HepG2 (cell line): Measurements from ENCODE around the gene TIMP3. TPM values are rescaled to one million over a fixed set of nuclear protein-coding genes. Genes with fewer than 3 reads are reported as not detected.

ENCODE experiments used
- ATAC-seq: fragments of 200-7000 bp; cut with Tn5 transposase; 3 replicates; pipeline ENCODE4 v1.9.1; 2020; ENCODE audit warnings: mild to moderate bottlenecking, moderate library complexity
- BruUV-seq: library from RNA; stranded (reverse); fragments of 400-500 nt; replicated peaks from 2 replicates; lab custom pipeline; 2021; lab: Mats Ljungman, UMichigan
- CTCF ChIA-PET: fragments of 300-600 bp; formaldehyde crosslinking; extraction: SDS; loops from one replicate; lab custom pipeline; 2021; ENCODE audit warnings: low total read pairs, inconsistent platforms, low intra/inter-chr PET ratio; lab: Yijun Ruan, JAX
- POLR2A ChIA-PET: fragments of 350-600 bp; sonication (Branson Sonifier 250); formaldehyde crosslinking; loops from one replicate; lab custom pipeline; 2020; ENCODE audit warnings: antibody characterized with exemption, inconsistent platforms; lab: Yijun Ruan, JAX
- DNase-seq: peaks from one replicate; pipeline ENCODE4 v3.0.0-alpha.2; 2015; ENCODE audit warnings: low spot score
- FAIRE-seq: peaks from 3 replicates; lab custom pipeline; 2011; peaks lifted over from hg19 to GRCh38; lab: Jason Lieb, UNC
- H2AFZ ChIP-seq: one replicate; pipeline ENCODE4 v1.6.1; 2011; ENCODE audit warnings: low read length, inconsistent platforms
- H3K27ac ChIP-seq: fragments of 300-600 bp; 3 replicates; pipeline ENCODE4 v1.8.0; 2011; ENCODE audit warnings: mixed run types, mild to moderate bottlenecking, mixed read lengths, low read length, inconsistent platforms; ENCODE audit not compliant: insufficient read depth; ENCODE audit errors: extremely low read length
- H3K27me3 ChIP-seq, 2 experiments: fragments of 200-600 bp in 1 of 2; 2 replicates in 1 of 2; 3 replicates in 1 of 2; pipeline versions ENCODE4 v1.6.0 to v1.8.0; 2011; ENCODE audit warnings: low read length in 2 of 2, mild to moderate bottlenecking in 2 of 2, moderate library complexity in 2 of 2, inconsistent platforms in 1 of 2; ENCODE audit not compliant: insufficient read depth in 2 of 2, control insufficient read depth in 1 of 2
- H3K36me3 ChIP-seq, 2 experiments: fragments of 200-600 bp in 1 of 2; replicated peaks in 1 of 2; 2 replicates in 1 of 2; 3 replicates in 1 of 2; pipeline versions ENCODE4 v1.5.1 to v1.8.0; 2011; ENCODE audit warnings: low read length in 2 of 2, inconsistent platforms in 1 of 2; ENCODE audit not compliant: insufficient read depth in 2 of 2, control insufficient read depth in 1 of 2
- H3K4me1 ChIP-seq: 2 replicates; pipeline ENCODE4 v1.5.1; 2012; ENCODE audit warnings: low read length, inconsistent platforms; ENCODE audit not compliant: insufficient read depth
- H3K4me2 ChIP-seq: 2 replicates; pipeline ENCODE4 v1.6.0; 2011; ENCODE audit warnings: low read depth, low read length, inconsistent platforms
- H3K4me3 ChIP-seq, 3 experiments: fragments of 200-600 bp in 1 of 3; sonication (generic), shearing (Covaris generic) in 1 of 3; replicated peaks in 1 of 3; 2 replicates each; pipeline ENCODE4 v1.5.1; 2011 to 2016; ENCODE audit warnings: low read length in 3 of 3, inconsistent platforms in 2 of 3, low read depth in 2 of 3, mild to moderate bottlenecking in 2 of 3, control low read depth in 1 of 3, mixed read lengths in 1 of 3; ENCODE audit not compliant: insufficient read depth in 1 of 3
- H3K79me2 ChIP-seq: one replicate; pipeline ENCODE4 v1.6.1; 2011; ENCODE audit warnings: low read length, inconsistent platforms; ENCODE audit not compliant: insufficient read depth
- H3K9ac ChIP-seq: 2 replicates; pipeline ENCODE4 v1.6.0; 2011; ENCODE audit warnings: mild to moderate bottlenecking, low read depth, low read length, inconsistent platforms; ENCODE audit not compliant: insufficient read depth
- H3K9me3 ChIP-seq: 2 replicates; pipeline ENCODE4 v1.5.1; 2012; ENCODE audit warnings: mild to moderate bottlenecking, low read length
- H4K20me1 ChIP-seq: 2 replicates; pipeline ENCODE4 v1.6.0; 2011; ENCODE audit warnings: inconsistent platforms, mild to moderate bottlenecking, low read length, moderate library complexity; ENCODE audit not compliant: insufficient read depth
- EP300 ChIP-seq, 3 experiments: sonication (generic) in 1 of 3; formaldehyde crosslinking in 1 of 3; IDR thresholded peaks; 2 replicates each; pipeline versions ENCODE4 v1.5.1 to v1.6.1; 2011 to 2020; ENCODE audit warnings: low read depth in 2 of 3, low read length in 2 of 3, borderline replicate concordance in 1 of 3, improper control_type of control experiment in 1 of 3, mild to moderate bottlenecking in 1 of 3, missing genetic modification reagents in 1 of 3, moderate library complexity in 1 of 3
- GMEB2 ChIP-seq: IDR thresholded peaks from 2 replicates; pipeline ENCODE4 v1.6.1; 2016; ENCODE audit warnings: missing biosample characterization, missing genetic modification reagents, low read depth
- POLR2G ChIP-seq: fragments of 200-400 bp; formaldehyde crosslinking; IDR thresholded peaks from 2 replicates; pipeline ENCODE4 v1.6.1; 2018; ENCODE audit warnings: mild to moderate bottlenecking, low read depth, low read length, moderate library complexity
- PRMT3 ChIP-seq: sonication (generic); formaldehyde crosslinking; IDR thresholded peaks from 2 replicates; pipeline ENCODE4 v1.8.1; 2022; ENCODE audit warnings: low read depth, mild to moderate bottlenecking, moderate library complexity, missing genetic modification reagents, borderline replicate concordance
- SATB2 ChIP-seq: sonication (generic); formaldehyde crosslinking; IDR thresholded peaks from 2 replicates; pipeline ENCODE4 v1.5.0; 2020; ENCODE audit warnings: missing genetic modification reagents
- SMYD3 ChIP-seq: sonication (generic); formaldehyde crosslinking; IDR thresholded peaks from 2 replicates; pipeline ENCODE4 v1.8.1; 2023; ENCODE audit warnings: mild to moderate bottlenecking, missing genetic modification reagents
- TMF1 ChIP-seq: sonication (generic); formaldehyde crosslinking; IDR thresholded peaks from 2 replicates; pipeline ENCODE4 v1.8.1; 2022; ENCODE audit warnings: low read depth, missing genetic modification reagents
- ZMYM3 ChIP-seq: sonication (generic); formaldehyde crosslinking; IDR thresholded peaks from 2 replicates; pipeline ENCODE4 v1.5.1; 2020; ENCODE audit warnings: mild to moderate bottlenecking, missing genetic modification reagents
- ZNF530 ChIP-seq: sonication (generic); formaldehyde crosslinking; IDR thresholded peaks from 2 replicates; pipeline ENCODE4 v1.5.0; 2020; ENCODE audit warnings: low read depth, mild to moderate bottlenecking, missing genetic modification reagents
- ZNF556 ChIP-seq: sonication (generic); formaldehyde crosslinking; IDR thresholded peaks from 2 replicates; pipeline ENCODE4 v1.4.0; 2020; ENCODE audit warnings: mild to moderate bottlenecking, missing genetic modification reagents, borderline replicate concordance
- ZNF564 ChIP-seq: sonication (generic); formaldehyde crosslinking; IDR thresholded peaks from 2 replicates; pipeline ENCODE4 v1.8.1; 2023; ENCODE audit warnings: mild to moderate bottlenecking, missing genetic modification reagents
- ZNF629 ChIP-seq: sonication (generic); formaldehyde crosslinking; conservative IDR thresholded peaks from 2 replicates; pipeline ENCODE4 v1.5.0; 2020; ENCODE audit warnings: missing genetic modification reagents
- WGBS: methylation state at CpG from one replicate; pipeline ENCODE4 v1.1.6; 2017; ENCODE audit warnings: low lambda C conversion rate; 5-methylcytosine and 5-hydroxymethylcytosine counted together
- in situ Hi-C: cut with HindIII; loops from 2 replicates; pipeline ENCODE4 v1.10.0; 2017; ENCODE audit warnings: low pct_unique_long_range_greater_than_20kb; ENCODE audit not compliant: extremely low pct_ligation_motif_present
- intact Hi-C: fragments of 100-400 bp; cut with micrococcal nuclease; formaldehyde crosslinking; loops from one replicate; pipeline ENCODE4 v1.10.0; 2022; ENCODE audit not compliant: unreplicated experiment
- polyA plus RNA-seq, 8 experiments: library from polyadenylated mRNA; depleted of rRNA in 3 of 8; stranded (reverse) in 7 of 8; unstranded in 1 of 8; fragments of >200 nt; fragmentation: Illumina TruSeq in 4 of 8; extraction: Trizol in 4 of 8; gene quantifications; 2 replicates each; pipeline versions ENCODE4 v1.2.1 to v1.2.3, GENCODE V29; 2011 to 2016; ENCODE audit warnings: low read depth in 4 of 8, missing spikeins in 1 of 8, mixed read lengths in 1 of 8; ENCODE audit not compliant: insufficient read depth in 1 of 8
- total RNA-seq, 5 experiments: library from RNA; depleted of rRNA; stranded (reverse); fragments of >200 nt; fragmentation: Illumina TruSeq; extraction: Trizol; gene quantifications; 2 replicates each; pipeline ENCODE4 v1.2.3, GENCODE V29; 2016; ENCODE audit warnings: low read depth in 1 of 5

TIMP3 gene
- total and polyA plus RNA-seq, 2 of the 13 experiments (the other 11 are each of a cell fraction or from before 2014, with no cell fraction given), result 57.3 to 86.6 TPM

- DNase-seq (no peak), ATAC-seq (no peak), FAIRE-seq (no peak)
- 94% methylated on average over 8 of the region's 10 CpGs for WGBS
- POLR2A ChIA-PET, result no interaction called here
- Histone ChIP-seq H3K9ac (no peak overlapping the region), H3K9me3 (no peaks in the 10 kb centered on the region), H3K4me1 (no peaks in the 10 kb centered on the region), H4K20me1 (peaks cover 3% of the 10 kb centered on the region), H3K27me3 (no peaks in the 10 kb centered on the region), H3K4me3 (no peak overlapping the region), H2AFZ (no peak overlapping the region), H3K4me2 (no peak overlapping the region), H3K79me2 (no peaks in the 10 kb centered on the region), H3K36me3 (peaks cover 12 to 76% of the 10 kb centered on the region in 2 experiments), H3K27ac (no peak overlapping the region)
- no TSS peak for BruUV-seq
- in situ Hi-C loops, result no loop called here
- CTCF ChIA-PET, result no interaction called here
- TF ChIP-seq POLR2G (0 out of 2 replicates have a peak, but pooled peaks have one; percentile 15), PRMT3 (CRISPR knock-in tag) (no peak), SATB2 (CRISPR knock-in tag) (no peak)
- intact Hi-C loops, result no loop called here
Observed at GRCh38 chr22:32852395-32853251, 51.1 kb downstream of the TIMP3 start.

GRCh38 chr22:32853662-32854061 lies 52.2 kb downstream of the TIMP3 start:
- POLR2A ChIA-PET, result no interaction called here
- peaks cover 3% of the 10 kb centered on the region; the same call in 1 of the 2 replicates for H4K20me1 ChIP-seq

More at GRCh38 chr22:32853662-32854061, 52.2 kb downstream of the TIMP3 start:
- ATAC-seq, result no peak
- H3K9ac ChIP-seq, result no peak overlapping the region
- no TSS peak for BruUV-seq
- in situ Hi-C loops, result no loop called here
- no peaks in the 10 kb centered on the region for H3K79me2 ChIP-seq
- H3K4me1 ChIP-seq, result no peaks in the 10 kb centered on the region
- CTCF ChIA-PET, result no interaction called here
- intact Hi-C loops, result no loop called here
- DNase-seq, result no peak
- H3K4me3 ChIP-seq, result no peak overlapping the region
- no peak overlapping the region for H2AFZ ChIP-seq
- H3K36me3 ChIP-seq, result peaks cover 18 to 83% of the 10 kb centered on the region in 2 experiments
- no peak for FAIRE-seq
- H3K9me3 ChIP-seq, result no peaks in the 10 kb centered on the region
- no peak for TF ChIP-seq ZNF530 (CRISPR knock-in tag)
- TF ChIP-seq SMYD3 (CRISPR knock-in tag), result no peak
- no peak for TF ChIP-seq ZNF564 (CRISPR knock-in tag)
- no peak for TF ChIP-seq EP300 (IDR thresholded peaks at IDR 0.05; ENCODE audit: low read depth in 2 of 2, low read length in 2 of 2)
- no peak for TF ChIP-seq EP300 (CRISPR knock-in tag; IDR thresholded peaks at IDR 0.05; ENCODE audit: borderline replicate concordance)
- no peak for TF ChIP-seq GMEB2
- TF ChIP-seq ZMYM3 (CRISPR knock-in tag), result 0 out of 2 replicates have a peak, but pooled peaks have one; percentile 21
- no peak for TF ChIP-seq ZNF556
- TF ChIP-seq TMF1 (CRISPR knock-in tag), result no peak
- peak; percentile 91 for TF ChIP-seq ZNF629 (CRISPR knock-in tag)
- H3K27ac ChIP-seq, result no peak overlapping the region
- 92% methylated on average over 2 of the region's 2 CpGs for WGBS
- no peak overlapping the region for H3K4me2 ChIP-seq
- H3K27me3 ChIP-seq, result no peaks in the 10 kb centered on the region
